PC-3 (cell line): ENCODE measurements around the gene ADD3. TPM values are rescaled to one million over a fixed set of nuclear protein-coding genes. Genes with fewer than 3 reads are reported as not detected.

Source experiments
- ATAC-seq: fragments of 200-7000 bp; cut with Tn5 transposase; 2 replicates; pipeline ENCODE4 v1.9.1; 2020; ENCODE audit warnings: mild to moderate bottlenecking, moderate library complexity
- BruUV-seq: library from RNA; stranded (reverse); fragments of 400-500 nt; replicated peaks from 2 replicates; lab custom pipeline; 2021; lab: Mats Ljungman, UMichigan
- CTCF ChIA-PET: fragments of 300-600 bp; sonication (Branson Sonifier 250); formaldehyde crosslinking; loops from one replicate; lab custom pipeline; 2022; ENCODE audit warnings: antibody characterized with exemption; lab: Charles Lee
- POLR2A ChIA-PET: fragments of 300-600 bp; sonication (Branson Sonifier 250); formaldehyde crosslinking; loops from one replicate; lab custom pipeline; 2022; ENCODE audit warnings: antibody characterized with exemption; ENCODE audit not compliant: unreplicated experiment; lab: Charles Lee
- DNase-seq: peaks from one replicate; pipeline ENCODE4 v3.0.0-alpha.2; 2015
- H2AFZ ChIP-seq: fragments of 300-600 bp; sonication (generic); 2 replicates; pipeline ENCODE4 v1.6.0; 2016; ENCODE audit warnings: antibody characterized with exemption, low read length
- H3F3A ChIP-seq: fragments of 300-600 bp; sonication (generic); one replicate; pipeline ENCODE4 v1.6.0; 2017; ENCODE audit warnings: antibody characterized with exemption, low read length, control low read depth, mild to moderate bottlenecking; ENCODE audit not compliant: unreplicated experiment
- H3K27ac ChIP-seq: fragments of 300-600 bp; sonication (generic); 2 replicates; pipeline ENCODE4 v1.5.1; 2016; ENCODE audit warnings: mild to moderate bottlenecking, low read length
- H3K27me3 ChIP-seq: fragments of 300-600 bp; sonication (generic); 2 replicates; pipeline ENCODE4 v1.6.1; 2016; ENCODE audit warnings: low read length, mixed read lengths
- H3K36me3 ChIP-seq: fragments of 300-600 bp; sonication (generic); 2 replicates; pipeline ENCODE4 v1.6.1; 2016; ENCODE audit warnings: low read depth, mixed run types, low read length, mixed read lengths
- H3K4me1 ChIP-seq: fragments of 300-600 bp; sonication (generic); 2 replicates; pipeline ENCODE4 v1.5.1; 2016; ENCODE audit warnings: low read length; ENCODE audit not compliant: insufficient read depth
- H3K4me2 ChIP-seq: fragments of 300-600 bp; sonication (generic); 2 replicates; pipeline ENCODE4 v1.6.0; 2016; ENCODE audit warnings: low read length
- H3K4me3 ChIP-seq: fragments of 300-600 bp; sonication (generic); 2 replicates; pipeline ENCODE4 v1.5.1; 2016; ENCODE audit warnings: mild to moderate bottlenecking, low read length, mixed read lengths
- H3K79me2 ChIP-seq: fragments of 300-600 bp; sonication (generic); 2 replicates; pipeline ENCODE4 v1.6.1; 2017; ENCODE audit warnings: low read length, mixed read lengths
- H3K9ac ChIP-seq: fragments of 300-600 bp; sonication (generic); 2 replicates; pipeline ENCODE4 v1.6.0; 2016; ENCODE audit warnings: mild to moderate bottlenecking, low read length
- H3K9me2 ChIP-seq: fragments of 300-600 bp; sonication (generic); replicated peaks from 2 replicates; pipeline ENCODE4 v1.6.1; 2016; ENCODE audit warnings: mixed run types, low read length, mixed read lengths
- H3K9me3 ChIP-seq: fragments of 300-600 bp; sonication (generic); 2 replicates; pipeline ENCODE4 v1.6.1; 2016; ENCODE audit warnings: low read length, mixed read lengths
- H4K20me1 ChIP-seq: fragments of 300-600 bp; sonication (generic); 2 replicates; pipeline ENCODE4 v1.6.1; 2016; ENCODE audit warnings: low read length, mixed read lengths
- EZH2 ChIP-seq: fragments of 300-600 bp; sonication (generic); IDR thresholded peaks from one replicate; pipeline ENCODE4 v1.6.1; 2017; ENCODE audit warnings: antibody characterized with exemption, mild to moderate bottlenecking, low read length; ENCODE audit not compliant: unreplicated experiment
- EZH2phosphoT487 ChIP-seq: fragments of 300-600 bp; sonication (generic); IDR thresholded peaks from 2 replicates; pipeline ENCODE4 v1.6.1; 2018; ENCODE audit warnings: mild to moderate bottlenecking, antibody characterized with exemption, low read length, borderline replicate concordance
- intact Hi-C: fragments of 100-400 bp; cut with micrococcal nuclease; formaldehyde crosslinking; loops from 2 replicates; pipeline ENCODE4 v1.9.0; 2023
- total RNA-seq: library from RNA; depleted of rRNA; stranded (reverse); fragments of >200 nt; gene quantifications from 2 replicates; pipeline ENCODE4 v1.2.3, GENCODE V29; 2014
- TF ChIP-seq, protein P1 (sequence below): fragments of 300-600 bp; sonication (generic); conservative IDR thresholded peaks from 2 replicates; pipeline ENCODE4 v1.5.1; 2017; ENCODE audit warnings: antibody characterized with exemption, low read depth, mild to moderate bottlenecking, low read length

ADD3 gene
- total RNA-seq, 1 experiment from 2014 or later, result 25.7 TPM

DNA sequence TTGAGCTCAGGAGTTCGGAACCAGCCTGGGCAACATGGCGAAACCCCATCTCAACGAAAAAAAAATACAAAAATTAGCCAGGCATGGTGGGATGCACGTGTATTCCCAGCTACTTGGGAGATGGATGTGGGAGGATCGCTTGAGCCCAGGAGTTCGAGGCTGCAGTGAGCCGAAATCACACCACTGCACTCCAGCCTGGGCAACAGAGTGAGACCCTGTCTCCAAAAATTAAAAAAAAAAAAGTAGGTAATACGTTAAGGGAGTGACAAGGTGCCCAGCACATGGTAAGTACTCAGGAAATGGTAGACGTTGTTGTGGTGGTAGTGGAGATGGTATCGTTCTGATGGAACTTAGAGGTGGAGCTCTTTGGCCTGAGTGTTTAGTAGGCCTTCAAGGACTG lies 43.5 kb upstream of the ADD3 start:
- BruUV-seq, result no TSS peak
- Histone ChIP-seq H3K27ac (no peak overlapping the region), H2AFZ (no peak overlapping the region), H3K27me3 (no peaks in the 10 kb centered on the region), H4K20me1 (no peaks in the 10 kb centered on the region), H3K4me2 (no peak overlapping the region), H3K4me1 (peaks cover 46% of the 10 kb centered on the region), H3K4me3 (no peak overlapping the region), H3F3A (no peaks in the 10 kb centered on the region), H3K79me2 (no peaks in the 10 kb centered on the region), H3K9me3 (no peaks in the 10 kb centered on the region), H3K9me2 (no peaks in the 10 kb centered on the region), H3K36me3 (no peaks in the 10 kb centered on the region), H3K9ac (no peak overlapping the region)
- TF ChIP-seq, protein P1, sequence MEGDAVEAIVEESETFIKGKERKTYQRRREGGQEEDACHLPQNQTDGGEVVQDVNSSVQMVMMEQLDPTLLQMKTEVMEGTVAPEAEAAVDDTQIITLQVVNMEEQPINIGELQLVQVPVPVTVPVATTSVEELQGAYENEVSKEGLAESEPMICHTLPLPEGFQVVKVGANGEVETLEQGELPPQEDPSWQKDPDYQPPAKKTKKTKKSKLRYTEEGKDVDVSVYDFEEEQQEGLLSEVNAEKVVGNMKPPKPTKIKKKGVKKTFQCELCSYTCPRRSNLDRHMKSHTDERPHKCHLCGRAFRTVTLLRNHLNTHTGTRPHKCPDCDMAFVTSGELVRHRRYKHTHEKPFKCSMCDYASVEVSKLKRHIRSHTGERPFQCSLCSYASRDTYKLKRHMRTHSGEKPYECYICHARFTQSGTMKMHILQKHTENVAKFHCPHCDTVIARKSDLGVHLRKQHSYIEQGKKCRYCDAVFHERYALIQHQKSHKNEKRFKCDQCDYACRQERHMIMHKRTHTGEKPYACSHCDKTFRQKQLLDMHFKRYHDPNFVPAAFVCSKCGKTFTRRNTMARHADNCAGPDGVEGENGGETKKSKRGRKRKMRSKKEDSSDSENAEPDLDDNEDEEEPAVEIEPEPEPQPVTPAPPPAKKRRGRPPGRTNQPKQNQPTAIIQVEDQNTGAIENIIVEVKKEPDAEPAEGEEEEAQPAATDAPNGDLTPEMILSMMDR, result no peak
- TF ChIP-seq EZH2phosphoT487 (no peak), EZH2 (no peak)
- intact Hi-C loops, result loop anchor here (10.0 kb wide), 1 partner anchor 50 kb away; no protein-coding TSS in a partner anchor
- DNase-seq, result no peak
- CTCF ChIA-PET, result interaction anchor here (0.9 kb wide), 1 partner anchor 80 kb away, joined by 7 read pairs; no protein-coding TSS in a partner anchor
- no peak for ATAC-seq
- POLR2A ChIA-PET, result no interaction called here

DNA sequence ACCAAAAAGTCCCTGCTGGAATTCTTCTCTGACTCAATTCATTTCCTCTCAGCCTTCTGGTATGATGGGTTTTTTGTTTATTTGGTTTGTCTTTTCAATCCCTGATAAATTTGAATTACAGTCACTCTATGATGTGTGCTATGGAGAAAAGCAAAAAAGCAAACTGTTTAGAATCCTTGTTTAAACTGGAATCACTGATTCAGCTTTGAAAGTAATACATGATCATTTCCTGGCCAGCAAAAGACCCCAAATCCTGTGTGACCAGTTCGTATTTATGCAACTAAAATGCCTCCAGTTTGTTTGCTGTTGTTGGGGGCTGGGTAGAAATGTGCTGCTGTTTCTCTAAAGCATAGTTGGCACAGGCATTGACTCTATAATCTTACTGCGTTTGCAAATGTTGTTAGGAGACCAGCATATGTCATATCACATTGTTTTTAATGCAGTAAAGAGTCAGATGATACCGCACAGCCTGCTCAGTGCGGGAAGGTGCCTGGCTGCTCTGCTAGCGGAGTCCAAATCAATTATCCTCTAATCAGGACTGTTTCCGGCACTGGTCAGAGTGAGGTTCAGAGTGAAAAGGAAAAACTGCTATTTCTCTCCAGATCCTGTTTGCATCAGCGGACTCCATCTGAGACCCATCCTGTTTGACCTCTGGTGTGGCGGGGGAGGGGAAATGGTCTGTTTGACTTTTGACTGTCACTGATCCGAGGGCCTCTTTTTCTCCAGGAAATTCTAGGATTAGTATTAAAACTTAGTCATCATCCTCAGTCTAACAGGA lies 40.6 kb upstream of the ADD3 start:
- intact Hi-C loops, result loop anchor here (2.0 to 10.0 kb wide), 3 partner anchors 40 to 82 kb away; partner anchors contain the start of gene ADD3

More for the DNA sequence above, 40.6 kb upstream of the ADD3 start:
- peak; percentile 72 for ATAC-seq
- Histone ChIP-seq H3K79me2 (no peaks in the 10 kb centered on the region), H3K9me2 (no peaks in the 10 kb centered on the region), H3K36me3 (no peaks in the 10 kb centered on the region), H3K27ac (peak overlapping the region; percentile 86), H3K4me3 (peak overlapping the region; percentile 61), H2AFZ (peak overlapping the region; percentile 72), H3K27me3 (no peaks in the 10 kb centered on the region), H3F3A (no peaks in the 10 kb centered on the region), H3K4me1 (peaks cover 36% of the 10 kb centered on the region), H4K20me1 (no peaks in the 10 kb centered on the region), H3K4me2 (peak overlapping the region; percentile 87), H3K9me3 (no peaks in the 10 kb centered on the region), H3K9ac (peak overlapping the region; percentile 43)
- TF ChIP-seq EZH2phosphoT487 (no peak), EZH2 (no peak)
- TF ChIP-seq, protein P1, result no peak
- ChIA-PET POLR2A (no interaction called here), CTCF (no interaction called here)
- no TSS peak for BruUV-seq
- DNase-seq, result peak; percentile 56
